K562 (cell line): ENCODE data around the gene OSGEPL1. TPM values are rescaled to one million over a fixed set of nuclear protein-coding genes. Genes with fewer than 3 reads are reported as not detected.
A peak's percentile ranks its signal among the peaks of the same experiment; 100 is the strongest.

Source experiments
- ATF1 ChIP-seq, 2 experiments: fragments of 450-650 bp in 1 of 2; IDR thresholded peaks; 2 replicates each; pipeline ENCODE4 v1.6.1; 2016; ENCODE audit warnings: missing compliant biosample characterization in 1 of 2, missing genetic modification characterization in 1 of 2
- CHAMP1 ChIP-seq: fragments of 450-650 bp; IDR thresholded peaks from 2 replicates; pipeline ENCODE4 v1.6.1; 2016; ENCODE audit warnings: mild to moderate bottlenecking
- ERF ChIP-seq: fragments of 450-650 bp; formaldehyde crosslinking; IDR thresholded peaks from 2 replicates; pipeline ENCODE4 v1.4.0; 2020; ENCODE audit warnings: mild to moderate bottlenecking, mixed read lengths
- EZH2 ChIP-seq: IDR thresholded peaks from 2 replicates; pipeline ENCODE4 v1.6.1; 2012; ENCODE audit warnings: low read depth, mild to moderate bottlenecking, inconsistent platforms, low read length, borderline replicate concordance
- GATAD2A ChIP-seq: fragments of 450-650 bp; IDR thresholded peaks from 2 replicates; pipeline ENCODE4 v1.6.1; 2017
- IRF1 ChIP-seq: sonication (generic); formaldehyde crosslinking; IDR thresholded peaks from 2 replicates; pipeline ENCODE4 v1.8.0; 2022; ENCODE audit warnings: missing genetic modification reagents, mild to moderate bottlenecking, borderline replicate concordance
- KAT8 ChIP-seq: fragments of 450-650 bp; IDR thresholded peaks from 2 replicates; pipeline ENCODE4 v1.6.1; 2016; ENCODE audit warnings: low read depth, mild to moderate bottlenecking
- NFXL1 ChIP-seq: fragments of 450-650 bp; formaldehyde crosslinking; IDR thresholded peaks from 2 replicates; pipeline ENCODE4 v1.4.0; 2021; ENCODE audit warnings: mild to moderate bottlenecking
- PRDM10 ChIP-seq: fragments of 450-650 bp; IDR thresholded peaks from 2 replicates; pipeline ENCODE4 v1.6.1; 2018; ENCODE audit not compliant: partially characterized antibody
- RNF2 ChIP-seq: sonication (generic); IDR thresholded peaks from 2 replicates; pipeline ENCODE4 v1.6.1; 2016
- SIX5 ChIP-seq, 2 experiments: IDR thresholded peaks; 2 replicates each; pipeline ENCODE4 v1.6.1; 2011; ENCODE audit warnings: low read length in 2 of 2, borderline replicate concordance in 1 of 2, low read depth in 1 of 2, mild to moderate bottlenecking in 1 of 2, moderate library complexity in 1 of 2; ENCODE audit not compliant: insufficient read depth in 1 of 2
- THRA ChIP-seq: fragments of 450-650 bp; IDR thresholded peaks from 2 replicates; pipeline ENCODE4 v1.6.1; 2017; ENCODE audit warnings: mild to moderate bottlenecking, moderate library complexity
- XRCC5 ChIP-seq: fragments of 200-400 bp; formaldehyde crosslinking; IDR thresholded peaks from 2 replicates; pipeline ENCODE4 v1.6.1; 2017; ENCODE audit warnings: low read depth, mild to moderate bottlenecking, low read length
- ZBED1 ChIP-seq: IDR thresholded peaks from 2 replicates; pipeline ENCODE4 v1.6.1; 2014
- ZBTB34 ChIP-seq: fragments of 250-450 bp; sonication (Bioruptor Pico); IDR thresholded peaks from 2 replicates; pipeline ENCODE4 v1.8.0; 2021; ENCODE audit warnings: mild to moderate bottlenecking, moderate library complexity
- ZNF12 ChIP-seq: sonication (generic); formaldehyde crosslinking; IDR thresholded peaks from 2 replicates; pipeline ENCODE4 v1.4.0; 2020; ENCODE audit warnings: mild to moderate bottlenecking, missing genetic modification reagents
- ZNF445 ChIP-seq: fragments of 250-450 bp; sonication (Bioruptor Pico); IDR thresholded peaks from 2 replicates; pipeline ENCODE4 v1.4.0; 2020; ENCODE audit warnings: low read depth, mild to moderate bottlenecking, moderate library complexity
- ZNF589 ChIP-seq: fragments of 200-800 bp; sonication (Bioruptor generic); IDR thresholded peaks from 2 replicates; pipeline ENCODE4 v1.6.1; 2016; ENCODE audit warnings: low read depth, missing genetic modification characterization, missing compliant biosample characterization
- polyA plus RNA-seq, 8 experiments: library from polyadenylated mRNA; depleted of rRNA in 4 of 8; stranded (reverse) in 5 of 8; unstranded in 3 of 8; fragments of >200 nt; fragmentation: Nextera tagmentation in 2 of 8; fragmentation: Illumina TruSeq in 1 of 8; extraction: Ambion mirVana in 2 of 8; extraction: Trizol in 1 of 8; gene quantifications; 2 replicates each; pipeline versions ENCODE4 v1.2.1 to v1.2.3, GENCODE V29; 2011 to 2014; ENCODE audit warnings: inconsistent platforms in 1 of 8, missing spikeins in 1 of 8
- total RNA-seq, 7 experiments: library from RNA; depleted of rRNA in 6 of 7; stranded (reverse); fragments of >200 nt in 6 of 7; fragmentation: Illumina TruSeq in 2 of 7; extraction: Trizol in 2 of 7; gene quantifications; 2 replicates each; pipeline versions ENCODE4 v1.2.1 to v1.2.3, GENCODE V29; 2011 to 2021; ENCODE audit warnings: low replicate concordance in 1 of 7

Gene OSGEPL1
- total and polyA plus RNA-seq, 9 of the 15 experiments (the other 6 are each of a cell fraction or from before 2014, with no cell fraction given) = 2.5 to 10.8 (median 6.5) TPM

- TF ChIP-seq GATAD2A (no peak), ERF (CRISPR knock-in tag) (no peak), SIX5 (IDR thresholded peaks at IDR 0.05; ENCODE audit: borderline replicate concordance in 1 of 2, insufficient read depth in 1 of 2, low read depth in 1 of 2, low read length in 2 of 2) (no peak), ZNF12 (CRISPR knock-in tag) (no peak), ZNF445 (CRISPR knock-in tag) (no peak), ZBTB34 (CRISPR knock-in tag) (no peak), PRDM10 (peak; percentile 96), NFXL1 (CRISPR knock-in tag) (no peak), ZBED1 (no peak), EZH2 (no peak), ZNF589 (CRISPR knock-in tag) (0 out of 2 replicates have a peak, but pooled peaks have one; percentile 20), XRCC5 (0 out of 2 replicates have a peak, but pooled peaks have one; percentile 11), RNF2 (no peak), IRF1 (CRISPR knock-in tag) (no peak), ATF1 (CRISPR knock-in tag; IDR thresholded peaks at IDR 0.05) (no peak), ATF1 (tag; IDR thresholded peaks at IDR 0.05) (peak; percentile 94), CHAMP1 (no peak), KAT8 (no peak), THRA (no peak)
Measured at GRCh38 chr2:189783927-189784867, 21.6 kb upstream of the OSGEPL1 start, which contains the start of the genes ORMDL1 and PMS1 (continued).
